ENCODE measurements around the gene CCND1. TPM values are rescaled to one million over a fixed set of nuclear protein-coding genes. Genes with fewer than 3 reads are reported as not detected.
A peak's percentile ranks its signal among the peaks of the same experiment; 100 is the strongest.

Gene CCND1
- total and polyA plus RNA-seq, 9 of the 15 experiments (the other 6 are each of a cell fraction or from before 2014, with no cell fraction given): 0.04 to 23.3 (median 3.8) TPM

- intact Hi-C loops (cut with micrococcal nuclease) (no loop called here), in situ Hi-C loops (cut with MboI) (no loop called here)
- no peak overlapping the region for H3K9ac ChIP-seq (ENCODE audit: insufficient read depth in 1 of 2, low read depth in 2 of 2, low read length in 2 of 2)
- ChIA-PET CTCF (ENCODE audit: low intra/inter-chr PET ratio) (no interaction called here), POLR2A (interaction anchor here (1.2 kb wide), 1 partner anchor 24 kb away, joined by 4 read pairs; no protein-coding TSS in a partner anchor)
- H3K27ac ChIP-seq (ENCODE audit: extremely low read depth, low read depth, low read length): no peak overlapping the region
- H4K20me1 ChIP-seq (replicated peaks; ENCODE audit: control insufficient read depth, insufficient read depth, low read length): no peaks in the 10 kb centered on the region; the same call in 1 of the 2 replicates
- DNase-seq (ENCODE audit: extremely low read depth in 1 of 4, low spot score in 3 of 4): no peak
- FAIRE-seq: no peak
- no peak overlapping the region for H3K4me3 ChIP-seq
- no peaks in the 10 kb centered on the region for H3K36me3 ChIP-seq (ENCODE audit: control insufficient read depth, insufficient read depth, low read length)
- TF ChIP-seq AFF4 (CRISPR knock-in tag; IDR thresholded peaks at IDR 0.05) (no peak), ELF1 (tag; IDR thresholded peaks at IDR 0.05) (peak; percentile 38; the same call in 1 of the 2 replicates), CEBPG (CRISPR knock-in tag; IDR thresholded peaks at IDR 0.05) (no peak), CEBPG (tag; conservative IDR thresholded peaks at IDR 0.05 in 1 of 2, IDR thresholded peaks at IDR 0.05 in 1 of 2) (peak; percentile 40 to 63), C11orf30 (IDR thresholded peaks at IDR 0.05; ENCODE audit: low read depth) (no peak), CEBPB (tag; IDR thresholded peaks at IDR 0.05) (peak; percentile 46), ZNF3 (CRISPR knock-in tag; IDR thresholded peaks at IDR 0.05) (no peak), MEIS2 (IDR thresholded peaks at IDR 0.05; ENCODE audit: partially characterized antibody) (peak; percentile 11)
- BruUV-seq (replicated peaks): no TSS peak
- H3K79me2 ChIP-seq (ENCODE audit: control insufficient read depth, insufficient read depth, low read length): no peaks in the 10 kb centered on the region
- 0% methylated on average over 11 of the region's 11 CpGs for WGBS (ENCODE audit: insufficient coverage, low coverage, missing lambda C conversion rate)
- H2AFZ ChIP-seq (ENCODE audit: low read depth, low read length): no peak overlapping the region
- no peak for ATAC-seq
- no peaks in the 10 kb centered on the region for H3K4me1 ChIP-seq (replicated peaks in 1 of 2; ENCODE audit: control insufficient read depth in 2 of 2, insufficient read depth in 2 of 2, low read length in 2 of 2)
- no peak overlapping the region for H3K4me2 ChIP-seq (ENCODE audit: insufficient read depth, low read length)
- H3K9me3 ChIP-seq (replicated peaks; ENCODE audit: control insufficient read depth, insufficient read depth, low read depth, low read length): no peaks in the 10 kb centered on the region
- peaks cover 25 to 74% of the 10 kb centered on the region in 2 experiments for H3K27me3 ChIP-seq (ENCODE audit: control insufficient read depth in 2 of 2, insufficient read depth in 2 of 2, low read length in 2 of 2)
- H3K9me1 ChIP-seq (ENCODE audit: control insufficient read depth, insufficient read depth, low read length): no peaks in the 10 kb centered on the region
Measured at GRCh38 chr11:69599502-69599901, 41.5 kb upstream of the CCND1 start.
